SJCRH30 (cell line): ENCODE data around the gene TMPRSS4. TPM values are rescaled to one million over a fixed set of nuclear protein-coding genes. Genes with fewer than 3 reads are reported as not detected.

ENCODE experiments used
- DNase-seq, 2 experiments: peaks; one replicate each; pipeline ENCODE4 v3.0.0-alpha.2; 2015 to 2020
- H3K27ac ChIP-seq: fragments of 250-450 bp; sonication (Bioruptor Pico); 2 replicates; pipeline ENCODE4 v1.5.1; 2020; ENCODE audit warnings: mild to moderate bottlenecking, moderate library complexity
- H3K27me3 ChIP-seq: fragments of 250-450 bp; sonication (Bioruptor Pico); 2 replicates; pipeline ENCODE4 v1.5.1; 2020; ENCODE audit warnings: mild to moderate bottlenecking, moderate library complexity
- H3K36me3 ChIP-seq: fragments of 250-450 bp; sonication (Bioruptor Pico); 2 replicates; pipeline ENCODE4 v1.5.1; 2020; ENCODE audit warnings: mild to moderate bottlenecking, moderate library complexity
- H3K4me1 ChIP-seq: fragments of 250-450 bp; sonication (Bioruptor Pico); 2 replicates; pipeline ENCODE4 v1.5.1; 2020; ENCODE audit warnings: mild to moderate bottlenecking, moderate library complexity
- H3K4me3 ChIP-seq: fragments of 250-450 bp; sonication (Bioruptor Pico); 2 replicates; pipeline ENCODE4 v1.5.1; 2020; ENCODE audit warnings: mild to moderate bottlenecking, moderate library complexity
- H3K9me3 ChIP-seq: fragments of 250-450 bp; sonication (Bioruptor Pico); replicated peaks from 2 replicates; pipeline ENCODE4 v1.5.1; 2020; ENCODE audit warnings: mild to moderate bottlenecking, moderate library complexity
- total RNA-seq: library from RNA; depleted of rRNA; stranded (reverse); fragments of >200 nt; shearing (Covaris generic); gene quantifications from 2 replicates; pipeline ENCODE4 v1.2.3, GENCODE V29; 2014

The TMPRSS4 gene
- total RNA-seq, 1 experiment from 2014 or later = not detected

DNA sequence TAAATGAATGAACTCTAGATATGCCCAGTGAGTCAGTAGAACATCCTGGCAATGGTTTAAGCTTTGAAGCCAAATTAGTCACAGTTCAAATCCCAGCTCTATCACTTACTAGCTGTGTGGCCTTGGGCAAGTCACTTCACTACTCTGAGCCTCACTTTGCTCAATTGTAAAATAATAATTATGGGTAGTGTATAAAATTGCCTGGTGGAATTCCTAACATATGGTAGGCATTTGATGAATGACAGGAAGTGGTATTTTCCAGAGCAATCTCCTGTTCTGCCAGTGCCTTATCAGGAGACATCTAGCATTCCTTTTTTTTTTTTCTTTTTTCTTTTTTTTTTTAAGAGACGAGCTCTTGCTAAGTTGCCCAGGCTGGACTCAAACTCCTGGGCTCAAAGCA lies 62.7 kb downstream of the TMPRSS4 start:
- H3K27me3 ChIP-seq = 0 out of 2 replicates have a peak, but pooled peaks cover 2% of the 10 kb centered on the region
- H3K27ac ChIP-seq = no peak overlapping the region
- DNase-seq = no peak

GRCh38 chr11:118142081-118142480 lies 65.2 kb downstream of the TMPRSS4 start:
- Histone ChIP-seq H3K36me3 (no peaks in the 10 kb centered on the region), H3K27me3 (0 out of 2 replicates have a peak, but pooled peaks cover 2% of the 10 kb centered on the region), H3K4me3 (no peak overlapping the region), H3K4me1 (no peaks in the 10 kb centered on the region), H3K27ac (no peak overlapping the region), H3K9me3 (no peaks in the 10 kb centered on the region)
- no peak for DNase-seq

More for the DNA sequence above, 62.7 kb downstream of the TMPRSS4 start:
- Histone ChIP-seq H3K36me3 (no peaks in the 10 kb centered on the region), H3K4me1 (no peaks in the 10 kb centered on the region), H3K4me3 (no peak overlapping the region), H3K9me3 (no peaks in the 10 kb centered on the region)

DNA sequence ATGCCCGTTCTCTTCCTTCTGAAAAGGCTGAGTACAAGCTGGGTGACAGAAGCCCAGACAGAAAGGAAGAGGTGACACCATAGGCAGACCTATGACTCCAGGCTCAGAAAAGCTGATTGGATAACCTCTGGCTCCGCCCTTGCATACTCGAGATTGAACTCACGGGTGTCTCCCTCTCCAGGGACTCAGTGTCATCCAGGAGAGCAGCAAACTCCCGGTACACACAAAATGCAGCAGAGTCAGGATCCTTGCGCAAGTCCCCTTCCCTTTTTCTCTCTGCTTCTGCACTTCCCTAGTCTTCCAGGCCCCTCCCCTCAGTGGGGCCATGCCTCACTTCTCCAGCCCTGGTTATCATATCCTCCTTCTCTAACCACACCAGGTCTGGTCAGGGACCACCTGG lies 65.9 kb downstream of the TMPRSS4 start:
- no peak overlapping the region for H3K4me3 ChIP-seq
- 0 out of 2 replicates have a peak, but pooled peaks cover 2% of the 10 kb centered on the region for H3K27me3 ChIP-seq
- no peaks in the 10 kb centered on the region for H3K4me1 ChIP-seq
- no peak for DNase-seq
- H3K36me3 ChIP-seq = no peaks in the 10 kb centered on the region
- H3K9me3 ChIP-seq = no peaks in the 10 kb centered on the region
- H3K27ac ChIP-seq = no peak overlapping the region

GRCh38 chr11:118143661-118144185 lies 66.8 kb downstream of the TMPRSS4 start:
- Histone ChIP-seq H3K27me3 (no peaks in the 10 kb centered on the region), H3K4me1 (no peaks in the 10 kb centered on the region), H3K4me3 (no peak overlapping the region), H3K27ac (no peak overlapping the region), H3K9me3 (no peaks in the 10 kb centered on the region), H3K36me3 (no peaks in the 10 kb centered on the region)
- DNase-seq = no peak

DNA sequence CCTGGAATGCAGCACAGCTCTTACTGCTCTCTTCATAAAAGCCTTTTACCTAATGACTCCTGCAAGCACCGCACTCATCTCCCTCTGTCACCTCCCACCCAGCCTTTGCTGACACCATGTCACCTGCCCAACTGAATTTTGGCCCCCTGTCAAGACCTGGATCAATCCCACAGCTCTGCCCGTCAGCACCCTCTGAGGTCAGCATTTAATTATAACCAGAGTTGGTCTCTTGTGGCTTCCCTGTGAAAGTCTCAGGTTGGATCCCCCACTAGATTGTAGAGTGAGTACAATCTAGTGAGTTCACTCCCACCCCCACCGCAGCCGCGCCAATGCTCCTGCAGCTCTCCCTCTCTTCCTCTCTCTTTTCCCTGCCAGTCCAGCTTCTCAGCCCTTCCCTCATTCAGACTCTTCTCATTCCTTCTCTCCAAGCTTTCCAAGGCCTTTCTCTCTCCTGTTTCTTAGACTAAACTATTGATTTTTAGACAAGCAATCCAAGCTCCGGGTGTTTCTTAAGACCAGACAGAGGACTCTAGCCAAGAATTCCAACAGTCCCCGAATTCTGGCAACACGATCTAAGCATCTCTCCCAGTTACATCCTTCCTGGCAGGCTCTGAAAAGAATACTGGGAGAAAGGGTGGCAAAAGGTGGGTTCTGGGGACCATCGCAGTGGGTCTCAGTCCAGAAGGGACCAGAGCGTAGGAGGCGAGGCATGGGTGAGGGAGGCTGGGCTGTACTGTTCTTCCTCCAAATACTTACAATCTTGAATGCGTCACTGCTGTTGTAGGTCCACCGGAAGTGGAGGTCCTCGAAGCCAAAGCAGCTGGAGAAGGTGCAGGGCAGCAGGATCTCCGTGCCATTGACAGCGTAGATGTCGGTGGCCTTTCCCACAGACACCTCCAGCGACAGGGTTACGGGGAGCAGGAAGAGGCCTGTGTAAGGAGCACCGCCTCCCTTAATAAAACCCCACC lies 67.7 kb downstream of the TMPRSS4 start:
- no peaks in the 10 kb centered on the region for H3K9me3 ChIP-seq
- no peaks in the 10 kb centered on the region for H3K36me3 ChIP-seq
- no peak overlapping the region for H3K27ac ChIP-seq
- no peak for DNase-seq
- no peak overlapping the region for H3K4me3 ChIP-seq
- no peaks in the 10 kb centered on the region for H3K27me3 ChIP-seq
- no peaks in the 10 kb centered on the region for H3K4me1 ChIP-seq

DNA sequence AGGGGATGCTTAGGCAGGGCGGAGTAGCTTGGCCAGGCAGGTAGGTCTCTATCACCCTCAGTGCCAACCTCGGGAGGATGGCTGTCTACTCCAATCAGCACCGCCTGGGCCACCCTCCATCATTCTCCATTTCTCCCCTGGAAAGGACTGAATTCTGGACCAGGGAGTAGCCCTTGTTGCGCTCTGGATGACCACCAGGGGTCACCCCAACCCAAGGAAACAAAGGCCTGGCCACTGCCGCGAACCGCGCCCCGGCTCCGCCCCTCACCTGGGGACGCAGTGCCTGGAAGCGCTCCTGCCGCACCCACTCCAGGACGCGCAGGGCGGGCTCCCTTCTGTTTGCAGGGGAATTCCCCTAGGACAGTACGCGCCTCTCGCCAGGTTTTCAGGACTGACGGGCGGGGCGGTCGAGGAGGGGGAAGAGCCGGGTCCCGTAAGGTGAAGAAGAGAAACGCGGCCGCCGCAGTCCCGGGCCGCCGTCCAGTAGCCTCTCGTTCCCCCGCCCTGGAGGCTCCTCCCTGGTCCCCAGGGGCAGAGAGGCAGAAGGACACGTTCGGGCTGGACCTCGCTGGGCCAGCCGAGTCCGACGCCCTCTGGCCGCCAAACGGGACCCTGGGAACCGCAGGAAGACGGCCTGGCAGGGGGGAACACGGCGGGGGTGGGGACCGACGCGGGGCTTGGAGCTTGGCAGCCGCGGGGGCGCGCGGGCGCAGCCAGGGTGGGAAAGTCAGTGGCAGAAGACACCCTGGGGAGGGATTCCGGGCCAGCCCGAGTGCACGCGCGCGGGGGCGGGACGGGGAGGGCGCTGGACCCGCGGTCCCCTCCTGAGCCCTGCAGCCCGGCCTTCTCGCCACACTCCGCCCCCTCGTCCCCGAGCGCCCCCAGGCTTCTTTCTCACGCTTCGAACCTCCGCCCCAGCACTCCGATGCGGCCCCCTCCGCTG lies 68.7 kb downstream of the TMPRSS4 start:
- no peaks in the 10 kb centered on the region for H3K27me3 ChIP-seq
- H3K9me3 ChIP-seq = no peaks in the 10 kb centered on the region
- H3K27ac ChIP-seq = no peak overlapping the region
- H3K36me3 ChIP-seq = no peaks in the 10 kb centered on the region
- no peaks in the 10 kb centered on the region for H3K4me1 ChIP-seq
- peak overlapping the region; percentile 49 for H3K4me3 ChIP-seq
- peak; percentile 48 to 78 for DNase-seq

DNA sequence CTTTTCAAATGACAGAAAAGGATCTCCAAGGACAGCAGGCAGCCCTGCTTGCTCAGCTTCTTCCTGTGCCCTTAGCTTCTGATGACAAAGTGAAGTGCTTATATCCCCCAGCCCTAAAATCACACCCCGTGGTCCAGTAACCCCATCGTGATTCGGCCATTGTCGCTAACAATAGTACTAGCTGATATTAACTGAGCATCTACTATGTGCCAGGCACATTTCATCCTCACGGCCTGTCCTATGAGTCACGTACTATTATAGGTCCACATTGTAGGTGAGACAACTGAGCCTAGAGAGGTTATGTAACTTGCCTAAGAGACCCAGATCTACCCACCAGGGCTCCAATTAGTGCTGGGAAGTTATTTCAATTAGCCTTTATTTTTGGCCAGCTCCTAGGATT lies 69.7 kb downstream of the TMPRSS4 start:
- Histone ChIP-seq H3K4me1 (no peaks in the 10 kb centered on the region), H3K36me3 (no peaks in the 10 kb centered on the region), H3K4me3 (no peak overlapping the region), H3K27me3 (peaks cover 2% of the 10 kb centered on the region; the same call in 1 of the 2 replicates), H3K9me3 (no peaks in the 10 kb centered on the region), H3K27ac (no peak overlapping the region)
- DNase-seq = no peak

GRCh38 chr11:118147502-118147901 lies 70.6 kb downstream of the TMPRSS4 start:
- no peak overlapping the region for H3K27ac ChIP-seq
- H3K4me1 ChIP-seq = no peaks in the 10 kb centered on the region
- H3K27me3 ChIP-seq = peaks cover 7% of the 10 kb centered on the region; the same call in 1 of the 2 replicates
- no peak for DNase-seq
- H3K9me3 ChIP-seq = no peaks in the 10 kb centered on the region
- H3K4me3 ChIP-seq = no peak overlapping the region
- no peaks in the 10 kb centered on the region for H3K36me3 ChIP-seq

DNA sequence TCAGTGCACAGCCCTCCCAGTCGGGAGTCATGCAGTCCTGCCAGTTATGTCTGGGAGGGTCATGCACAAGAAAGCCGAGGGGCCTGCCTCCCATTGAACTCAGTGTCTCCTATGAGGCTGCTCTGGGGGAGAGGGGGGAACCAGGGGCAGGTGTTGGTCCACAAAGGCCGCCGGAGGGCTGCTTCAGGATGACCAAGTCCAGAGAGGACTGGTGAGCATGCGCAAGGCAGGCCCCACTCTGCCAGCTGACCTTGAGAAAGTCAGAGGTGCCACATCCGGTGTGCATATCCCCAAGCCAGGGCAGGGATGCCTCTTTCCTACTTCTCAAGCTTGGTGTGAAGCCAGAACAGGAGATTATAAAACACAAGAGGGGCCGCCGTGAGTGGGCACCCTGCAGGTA lies 71.4 kb downstream of the TMPRSS4 start:
- no peak overlapping the region for H3K27ac ChIP-seq
- H3K27me3 ChIP-seq = peaks cover 8% of the 10 kb centered on the region; the same call in 1 of the 2 replicates
- H3K4me1 ChIP-seq = no peaks in the 10 kb centered on the region
- H3K9me3 ChIP-seq = no peaks in the 10 kb centered on the region
- no peak overlapping the region for H3K4me3 ChIP-seq
- no peak for DNase-seq
- H3K36me3 ChIP-seq = no peaks in the 10 kb centered on the region

GRCh38 chr11:118148856-118149255 lies 72.0 kb downstream of the TMPRSS4 start:
- Histone ChIP-seq H3K27me3 (peaks cover 8% of the 10 kb centered on the region; the same call in 1 of the 2 replicates), H3K27ac (no peak overlapping the region), H3K9me3 (no peaks in the 10 kb centered on the region), H3K36me3 (no peaks in the 10 kb centered on the region), H3K4me1 (no peaks in the 10 kb centered on the region), H3K4me3 (no peak overlapping the region)
- DNase-seq = no peak

DNA sequence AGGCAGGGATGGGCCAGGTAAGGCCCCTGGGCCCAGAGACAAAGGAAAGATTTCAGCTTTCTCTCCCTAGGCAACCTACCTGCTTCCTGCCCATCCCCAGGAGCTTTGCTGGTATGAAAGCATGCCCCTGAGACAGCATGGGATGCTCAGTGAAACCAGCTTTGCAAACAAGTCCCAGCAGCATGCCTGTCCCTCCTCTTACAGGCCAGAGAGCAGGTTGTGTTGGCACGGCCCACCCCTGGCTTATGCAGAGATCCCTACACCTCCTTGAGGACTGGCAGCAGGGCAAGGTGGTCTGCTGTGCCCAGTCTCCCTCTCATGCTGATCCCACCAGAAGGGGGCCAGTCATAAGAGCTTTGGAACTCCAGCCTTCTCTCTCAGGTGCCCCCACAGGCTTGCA lies 72.6 kb downstream of the TMPRSS4 start:
- no peak overlapping the region for H3K4me3 ChIP-seq
- H3K36me3 ChIP-seq = no peaks in the 10 kb centered on the region
- H3K27ac ChIP-seq = no peak overlapping the region
- no peaks in the 10 kb centered on the region for H3K4me1 ChIP-seq
- H3K9me3 ChIP-seq = no peaks in the 10 kb centered on the region
- no peak for DNase-seq
- H3K27me3 ChIP-seq = peaks cover 8% of the 10 kb centered on the region; the same call in 1 of the 2 replicates

DNA sequence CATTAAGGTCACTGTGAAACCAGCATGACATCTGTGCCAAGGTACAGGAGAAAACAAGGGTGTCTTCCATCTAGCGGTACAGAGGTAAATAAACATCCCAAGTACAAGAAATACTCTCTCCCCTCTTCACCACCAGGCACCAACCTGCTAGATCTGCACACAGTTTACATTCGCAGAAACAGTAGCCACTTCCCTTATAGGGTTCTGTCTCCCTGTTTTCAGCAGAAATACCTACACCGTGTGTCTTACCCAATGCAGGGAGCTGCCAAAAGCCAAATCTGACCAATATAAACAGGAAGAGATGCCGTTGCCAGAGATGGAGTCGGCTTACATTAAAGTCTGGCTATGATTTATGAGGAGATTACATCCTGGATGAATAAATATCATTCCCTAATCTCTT lies 74.6 kb downstream of the TMPRSS4 start:
- peaks cover 17% of the 10 kb centered on the region; the same call in 1 of the 2 replicates for H3K27me3 ChIP-seq
- no peaks in the 10 kb centered on the region for H3K9me3 ChIP-seq
- H3K4me1 ChIP-seq = no peaks in the 10 kb centered on the region
- DNase-seq = no peak
- no peak overlapping the region for H3K27ac ChIP-seq
- no peak overlapping the region for H3K4me3 ChIP-seq
- no peaks in the 10 kb centered on the region for H3K36me3 ChIP-seq

- H3K4me3 ChIP-seq = no peak overlapping the region
- peaks cover 17% of the 10 kb centered on the region; the same call in 1 of the 2 replicates for H3K27me3 ChIP-seq
Observed at GRCh38 chr11:118152020-118152551, 75.2 kb downstream of the TMPRSS4 start.

More at GRCh38 chr11:118152020-118152551, 75.2 kb downstream of the TMPRSS4 start:
- H3K4me1 ChIP-seq = no peaks in the 10 kb centered on the region
- H3K27ac ChIP-seq = no peak overlapping the region
- H3K36me3 ChIP-seq = no peaks in the 10 kb centered on the region
- DNase-seq = no peak
- H3K9me3 ChIP-seq = no peaks in the 10 kb centered on the region
